ENCODE measurements around the gene DRAXIN.

DNA sequence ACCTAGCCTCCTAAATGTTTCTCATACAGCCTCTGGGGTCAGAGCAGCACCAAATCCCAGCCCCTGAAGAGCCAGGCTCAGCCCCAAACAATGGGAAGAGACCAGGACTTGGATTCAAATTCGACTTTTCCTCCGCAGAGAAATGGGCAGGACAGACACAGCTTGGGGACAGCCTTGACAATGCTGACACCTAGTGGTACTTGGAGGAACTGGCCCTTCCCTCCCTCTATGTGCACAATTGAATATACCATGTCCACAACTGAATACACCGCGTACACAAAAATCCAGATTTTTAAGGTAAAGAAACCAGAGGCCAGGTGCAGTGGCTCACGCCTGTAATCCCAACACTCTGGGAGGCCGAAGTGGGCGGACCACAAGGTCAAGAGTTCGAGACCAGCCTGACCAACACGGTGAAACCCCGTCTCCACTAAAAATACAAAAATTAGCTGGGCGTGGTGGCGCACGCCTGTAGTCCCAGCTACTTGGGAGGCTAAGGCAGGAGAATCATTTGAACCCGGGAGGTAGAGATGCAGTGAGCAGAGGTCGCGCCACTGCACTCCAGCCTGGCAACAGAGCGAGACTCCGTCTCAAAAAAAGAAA is 49.0 kb upstream of the DRAXIN start:
- peak; percentile 88 to 96 (median 92) for TF ChIP-seq CTCF (IDR thresholded peaks at IDR 0.05)
- TF ChIP-seq POLR2A (IDR thresholded peaks at IDR 0.05): peak in 1 of 2 donors; percentile 11

Data from uterus (tissue), 2 donors.